ENCODE data around the gene CDC42BPA.

GRCh38 chr1:226942392-226942791 lies 375.9 kb downstream of the CDC42BPA start:
- TF ChIP-seq CTCF (IDR thresholded peaks at IDR 0.05): no peak
- no peak for TF ChIP-seq POLR2A (IDR thresholded peaks at IDR 0.05)

Measured in testis (tissue), 2 donors.